Kasumi-1 (cell line): ENCODE measurements around the gene PRCD.

Experiments
- DNase-seq, 2 experiments: peaks; one replicate each; lab custom pipeline; 2025; lab: John Stamatoyannopoulos, UW

The PRCD gene

DNA sequence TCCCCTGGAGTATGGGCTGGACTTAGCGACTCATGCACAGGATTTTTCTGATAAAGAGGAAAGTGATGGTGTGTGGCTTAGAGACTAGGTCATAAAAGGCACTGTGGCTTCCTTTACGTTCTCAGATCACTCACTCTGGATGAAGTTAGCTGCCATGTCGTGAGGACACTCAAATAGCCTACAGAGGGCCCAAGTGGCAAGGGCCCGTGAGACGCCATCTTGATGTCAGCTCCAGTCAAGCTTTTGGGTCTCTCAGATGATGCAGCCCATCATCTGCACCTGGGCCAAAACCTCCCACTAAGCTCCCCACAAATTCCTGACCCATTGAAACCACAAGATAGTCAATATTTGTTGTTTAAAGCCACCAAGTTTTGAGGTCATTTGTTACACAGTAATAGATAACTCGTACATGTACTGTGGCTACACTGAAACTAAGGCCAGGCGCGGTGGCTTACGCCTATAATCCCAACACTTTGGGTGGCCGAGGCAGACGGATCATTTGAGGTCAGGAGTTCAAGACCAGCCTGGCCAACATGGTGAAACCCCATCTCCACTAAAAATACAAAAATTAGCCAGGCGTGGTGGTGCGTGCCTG is 31.1 kb downstream of the PRCD start:
- DNase-seq: no peak

DNA sequence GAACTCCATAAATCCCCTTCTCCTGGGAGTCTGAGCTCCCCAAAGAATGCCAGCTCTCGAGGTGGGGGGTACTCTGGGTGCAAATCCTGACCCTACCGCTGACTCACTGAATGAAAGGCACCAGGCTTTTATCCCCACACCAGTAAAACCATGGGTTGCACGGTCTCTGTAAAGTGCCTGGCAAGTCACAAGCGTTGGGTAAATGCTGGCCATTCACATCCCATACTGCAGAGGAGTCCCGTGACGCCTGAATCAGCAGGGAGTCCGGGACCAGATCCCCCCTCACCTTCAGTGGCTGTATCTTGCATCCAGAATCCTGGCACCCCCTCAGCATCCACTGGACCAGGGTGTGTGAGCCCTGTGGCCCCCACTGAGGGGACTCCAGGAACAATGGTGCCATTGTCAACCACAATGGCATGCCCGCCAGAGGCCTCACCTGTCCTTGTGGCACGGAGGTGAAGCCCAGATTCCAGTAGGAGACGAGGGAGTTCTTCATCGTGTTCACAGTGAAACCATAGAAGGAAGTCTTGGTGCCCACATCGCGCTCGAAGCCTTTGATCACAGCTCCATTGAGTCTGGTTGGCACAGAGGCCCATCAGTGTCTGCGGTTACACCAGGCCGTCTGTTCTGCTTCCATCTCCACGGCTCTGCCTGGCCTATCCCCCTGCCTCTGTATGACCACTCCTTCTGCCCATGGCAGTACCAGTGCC is 32.5 kb downstream of the PRCD start:
- no peak for DNase-seq

DNA sequence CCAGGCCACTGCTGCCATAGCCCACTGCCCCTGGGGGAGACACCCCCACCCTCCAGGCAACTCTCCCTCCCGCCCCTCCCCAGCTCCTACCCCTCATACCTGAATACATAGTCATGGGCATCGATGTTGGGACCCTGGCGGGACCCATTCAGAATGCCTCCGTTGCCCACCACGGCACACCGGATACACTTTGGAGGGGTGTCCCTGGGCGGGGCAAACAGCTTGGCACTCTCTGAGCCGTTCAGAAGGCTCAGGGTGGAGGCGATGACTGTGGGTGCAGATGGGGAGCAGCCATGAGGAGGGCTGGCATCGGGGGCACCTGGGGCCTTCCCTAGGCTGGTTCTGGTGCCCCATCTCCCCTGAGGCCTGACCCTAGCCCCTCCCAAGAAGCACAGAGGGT is 33.3 kb downstream of the PRCD start:
- no peak for DNase-seq

DNA sequence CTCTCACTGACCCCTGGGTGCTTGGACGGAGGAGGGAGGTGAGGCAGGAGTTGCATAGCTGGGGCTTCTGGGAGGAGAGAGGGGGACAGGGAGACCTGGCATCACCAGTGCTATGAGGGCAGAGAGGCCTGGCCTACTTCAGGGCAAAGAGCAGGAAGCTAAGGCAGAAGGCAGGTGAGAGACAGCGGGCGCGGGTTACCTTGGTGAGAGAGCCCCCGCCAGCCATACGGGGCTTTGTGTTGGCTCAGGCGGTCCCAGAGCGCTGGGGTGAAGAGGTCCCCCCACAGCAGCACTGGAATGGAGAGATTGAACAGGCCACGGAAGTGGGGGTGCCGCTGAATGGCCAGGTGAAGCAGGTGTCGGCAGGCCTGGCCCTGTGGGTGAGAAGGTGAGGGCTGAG is 34.3 kb downstream of the PRCD start:
- DNase-seq: no peak

DNA sequence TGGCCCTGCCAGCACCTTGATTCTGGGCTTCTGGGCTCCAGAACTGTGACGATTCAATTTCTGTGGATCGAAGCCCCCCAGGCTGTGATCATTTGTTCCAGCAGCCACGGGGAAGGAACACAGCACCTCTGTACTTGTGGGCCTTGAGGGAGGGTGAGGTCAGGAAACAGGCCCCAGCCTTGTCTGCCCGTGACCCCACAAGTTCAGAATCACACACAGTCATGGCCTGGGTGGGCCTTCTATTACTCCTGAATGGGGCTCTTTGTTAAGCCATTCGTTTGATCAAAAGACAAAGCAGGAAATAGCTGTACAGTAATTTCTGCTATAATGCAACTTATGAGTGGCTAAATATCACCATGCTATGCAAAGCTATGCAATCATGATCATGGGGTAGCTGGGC is 35.7 kb downstream of the PRCD start:
- DNase-seq: no peak

DNA sequence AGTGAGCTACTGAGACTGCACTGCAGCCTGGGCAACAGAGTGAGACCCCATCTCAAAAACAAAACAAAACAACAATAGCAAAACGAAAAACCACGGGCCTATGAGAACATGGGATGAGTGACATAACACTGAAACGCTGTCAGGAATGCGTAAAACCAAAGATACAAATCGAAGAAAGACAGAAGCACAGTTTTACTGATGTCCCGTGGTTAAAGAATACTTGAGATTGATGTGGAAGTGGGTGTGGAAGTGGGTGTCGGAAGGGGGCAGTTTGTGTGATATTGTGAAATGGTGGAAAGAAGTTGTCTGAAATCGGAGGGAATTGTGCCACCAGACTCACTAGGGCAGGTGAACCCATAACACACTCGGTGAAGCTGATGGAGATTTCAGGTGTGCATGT is 36.3 kb downstream of the PRCD start:
- DNase-seq: no peak

DNA sequence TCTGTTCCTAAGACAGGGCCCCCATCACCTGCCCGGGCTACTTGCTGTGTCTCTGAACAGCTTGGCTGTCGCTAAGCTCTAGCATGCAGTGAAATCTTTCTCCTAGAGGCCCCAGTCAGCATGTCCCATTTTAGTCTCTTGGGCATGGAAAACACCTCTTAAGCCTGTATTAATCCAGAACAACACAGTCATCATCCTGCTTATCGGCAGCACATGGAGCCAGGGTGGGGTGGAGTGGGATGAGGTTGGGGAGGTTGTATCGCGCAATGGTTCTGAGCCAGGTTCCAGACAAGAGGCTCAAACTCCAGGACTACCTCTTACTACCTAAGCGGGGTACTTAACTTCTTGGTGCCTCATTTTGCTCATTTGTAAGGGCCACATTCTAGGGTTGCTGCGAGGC is 38.0 kb downstream of the PRCD start:
- no peak for DNase-seq

DNA sequence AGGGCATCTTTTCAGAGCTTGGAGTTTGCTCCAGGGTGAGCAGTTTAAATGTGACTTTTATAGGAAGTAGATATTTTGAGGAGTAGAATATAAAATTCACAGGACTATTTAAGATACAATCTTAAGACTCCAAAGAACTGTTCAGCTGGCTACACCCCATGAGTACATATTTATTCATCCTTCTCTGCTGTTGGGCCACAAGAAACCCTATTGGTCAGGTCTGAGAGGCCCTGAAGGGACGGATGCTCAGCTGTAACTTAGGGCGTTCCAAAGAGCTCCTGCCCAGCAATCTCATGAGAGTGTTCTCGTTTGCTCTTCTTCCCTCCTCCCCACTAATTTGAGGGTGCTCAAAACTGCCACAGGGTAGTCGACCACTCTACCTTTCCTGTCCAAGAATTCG is 38.5 kb downstream of the PRCD start:
- no peak for DNase-seq

DNA sequence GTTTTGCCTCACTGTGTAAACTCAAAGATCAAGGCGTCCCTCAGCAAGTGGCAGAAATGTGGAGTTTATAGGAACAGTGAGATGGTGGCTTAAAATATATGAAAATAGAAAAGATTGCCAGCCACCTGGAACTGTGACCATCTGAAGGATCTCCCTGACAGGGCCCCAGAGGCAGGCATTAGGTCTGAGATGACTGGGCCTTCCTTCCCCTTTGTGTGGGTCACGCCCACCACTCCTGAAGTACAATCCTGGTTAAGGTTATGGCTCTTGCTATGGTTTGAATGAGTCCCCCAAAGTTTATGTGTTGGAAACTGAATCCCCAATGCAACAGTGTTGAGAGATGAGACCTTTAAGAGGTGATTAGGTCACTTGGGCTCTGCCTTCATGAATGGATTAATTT is 39.4 kb downstream of the PRCD start:
- DNase-seq: peak; percentile 32 to 46

DNA sequence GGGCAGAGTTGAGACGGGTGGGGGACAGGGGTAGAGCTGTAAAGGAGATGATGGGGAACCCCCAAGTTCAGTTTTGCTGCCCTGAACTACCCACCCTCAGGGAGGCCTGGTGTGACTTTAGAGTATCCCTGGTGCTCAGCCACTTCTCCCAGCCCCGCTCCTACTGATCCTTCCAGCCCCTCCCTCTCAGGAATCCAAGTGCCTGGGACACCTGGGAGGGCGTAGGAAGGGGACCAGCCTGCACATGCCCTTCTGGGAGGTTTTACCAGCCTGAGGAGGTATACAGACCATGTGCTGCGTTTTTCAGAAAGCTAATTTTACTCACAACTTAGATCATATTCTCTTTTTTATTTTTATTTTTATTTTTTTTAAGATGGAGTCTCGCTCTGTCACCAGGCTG is 41.7 kb downstream of the PRCD start:
- DNase-seq: no peak

DNA sequence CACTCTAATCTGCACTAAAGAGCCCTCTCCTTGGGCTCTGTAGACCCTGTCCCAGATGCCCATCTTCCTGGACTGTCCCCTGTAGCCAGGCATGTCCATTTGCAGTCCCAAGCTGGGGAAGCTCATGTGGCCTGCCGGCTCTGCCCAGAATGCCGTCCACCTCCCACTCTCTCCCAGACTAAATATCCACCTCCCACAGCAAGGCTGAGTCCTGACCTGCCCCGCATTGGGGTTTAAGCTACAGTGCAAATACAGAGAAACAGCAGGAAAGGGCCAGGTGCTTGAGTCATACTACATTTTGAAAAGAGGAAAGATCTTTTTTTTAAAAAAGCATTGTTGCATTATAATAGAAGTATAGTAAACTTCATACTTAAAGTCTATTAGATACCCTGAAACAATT is 42.8 kb downstream of the PRCD start:
- DNase-seq: no peak

DNA sequence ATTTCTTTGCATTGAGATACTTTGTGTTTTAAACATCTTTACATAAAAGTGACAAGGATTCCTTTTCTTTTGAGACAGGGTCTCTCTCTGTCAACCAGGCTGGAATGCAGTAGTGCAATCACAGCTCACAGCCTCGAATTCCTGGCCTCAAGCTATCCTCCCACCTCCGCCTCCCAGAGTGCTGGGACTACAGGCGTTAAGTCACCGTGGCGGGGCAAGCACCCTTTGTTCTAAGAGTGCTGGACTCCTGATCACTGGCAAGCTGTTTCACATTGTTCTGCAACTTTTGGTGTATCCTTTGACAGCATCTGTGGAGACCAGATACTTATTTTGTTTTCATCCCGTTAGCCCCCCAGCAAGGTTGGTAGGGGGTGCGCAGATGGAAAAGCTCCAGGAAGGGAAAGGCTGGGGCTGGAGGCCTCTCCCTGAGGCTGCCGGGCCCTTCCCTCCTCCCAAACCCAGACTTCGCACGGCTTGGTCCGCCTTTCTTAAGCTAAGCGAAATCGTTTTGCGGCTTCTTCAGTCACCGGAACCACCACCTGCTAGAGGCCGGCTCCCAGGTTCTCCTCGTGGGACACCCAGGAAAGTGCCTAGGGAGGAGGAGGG is 44.7 kb downstream of the PRCD start:
- no peak for DNase-seq

DNA sequence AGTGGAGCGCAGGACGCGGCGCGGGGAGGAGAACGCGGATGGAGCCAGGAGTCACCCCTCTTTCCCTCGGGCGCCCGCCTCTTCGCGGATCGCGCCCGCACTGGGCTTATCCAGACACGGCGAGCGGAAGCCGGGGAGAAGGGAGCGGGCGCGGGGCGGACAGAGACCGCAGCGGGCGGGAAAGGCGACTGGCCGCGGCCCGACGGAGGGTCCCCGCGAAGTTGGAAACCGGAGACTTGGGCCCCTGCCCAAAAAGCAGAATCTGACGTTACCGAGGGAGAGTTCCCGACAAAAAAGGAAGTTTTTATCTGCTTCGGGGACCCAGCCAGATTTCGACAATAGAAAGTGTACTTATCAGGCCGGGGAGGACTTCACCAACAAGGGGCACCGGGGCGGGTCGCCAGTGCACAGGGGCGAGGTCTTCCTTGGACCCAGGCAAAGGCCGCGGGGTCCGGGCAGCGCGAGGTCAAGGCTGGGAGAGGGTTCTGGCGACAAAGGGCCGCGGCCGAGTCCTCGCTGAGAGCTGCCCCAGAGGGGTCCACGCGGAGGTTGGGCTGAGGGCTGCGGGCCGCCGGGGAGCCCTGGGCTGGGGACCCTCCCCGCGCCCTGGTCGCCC is 45.3 kb downstream of the PRCD start:
- DNase-seq: peak; percentile 46 to 66

DNA sequence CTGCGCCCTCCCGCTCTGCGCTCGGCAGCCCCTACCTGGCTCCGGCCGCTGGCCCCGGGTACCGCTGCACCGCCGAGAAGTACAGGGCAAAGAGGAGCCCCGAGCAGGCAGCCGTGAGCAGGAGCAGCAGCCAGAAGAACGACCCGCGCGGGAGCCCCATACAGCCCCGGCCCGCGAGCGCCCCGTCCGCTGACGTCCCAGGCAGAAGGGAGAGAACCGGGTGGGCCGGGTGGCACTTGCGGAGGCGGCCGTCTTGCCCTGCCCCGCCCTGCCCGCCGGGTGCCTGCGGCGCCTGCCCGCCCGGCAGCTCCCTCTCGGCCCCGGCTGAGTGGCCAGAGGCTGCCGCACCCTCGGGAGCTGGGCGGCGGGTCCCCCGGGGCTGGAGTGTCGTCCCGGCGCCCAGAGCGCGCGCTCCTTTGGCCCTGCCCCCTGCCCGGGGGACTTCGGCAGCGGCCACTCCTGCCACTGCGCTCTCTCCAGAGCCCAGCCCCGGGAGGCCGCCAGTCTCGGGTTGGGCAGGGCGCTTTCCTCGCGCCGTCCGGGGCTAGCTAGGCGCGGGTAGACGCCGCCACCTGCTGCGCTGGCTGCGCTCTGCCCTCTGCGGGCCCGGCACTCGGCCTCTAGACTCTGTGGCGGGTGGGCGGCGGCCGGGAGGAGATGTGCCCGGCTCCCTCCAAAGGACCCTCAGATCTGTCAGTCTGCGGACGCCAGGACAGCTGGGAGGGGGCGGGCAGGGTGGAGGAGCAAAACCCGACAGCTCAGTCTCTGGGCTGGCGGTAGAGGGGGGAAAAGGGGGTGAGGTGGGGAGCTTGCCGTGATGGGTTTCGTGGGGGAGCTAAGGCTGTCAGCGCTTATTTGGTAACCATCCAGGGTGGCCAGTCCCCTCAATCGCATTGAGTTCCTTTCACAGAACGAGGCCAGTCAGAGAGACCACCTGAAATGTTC is 46.1 kb downstream of the PRCD start, which contains the start of gene ST6GALNAC2:
Gene ST6GALNAC2 (minus strand): TSS at position 212 of the 945 bp plus-strand sequence. CDS start 52 bp downstream, at position 160.
- DNase-seq: no peak

DNA sequence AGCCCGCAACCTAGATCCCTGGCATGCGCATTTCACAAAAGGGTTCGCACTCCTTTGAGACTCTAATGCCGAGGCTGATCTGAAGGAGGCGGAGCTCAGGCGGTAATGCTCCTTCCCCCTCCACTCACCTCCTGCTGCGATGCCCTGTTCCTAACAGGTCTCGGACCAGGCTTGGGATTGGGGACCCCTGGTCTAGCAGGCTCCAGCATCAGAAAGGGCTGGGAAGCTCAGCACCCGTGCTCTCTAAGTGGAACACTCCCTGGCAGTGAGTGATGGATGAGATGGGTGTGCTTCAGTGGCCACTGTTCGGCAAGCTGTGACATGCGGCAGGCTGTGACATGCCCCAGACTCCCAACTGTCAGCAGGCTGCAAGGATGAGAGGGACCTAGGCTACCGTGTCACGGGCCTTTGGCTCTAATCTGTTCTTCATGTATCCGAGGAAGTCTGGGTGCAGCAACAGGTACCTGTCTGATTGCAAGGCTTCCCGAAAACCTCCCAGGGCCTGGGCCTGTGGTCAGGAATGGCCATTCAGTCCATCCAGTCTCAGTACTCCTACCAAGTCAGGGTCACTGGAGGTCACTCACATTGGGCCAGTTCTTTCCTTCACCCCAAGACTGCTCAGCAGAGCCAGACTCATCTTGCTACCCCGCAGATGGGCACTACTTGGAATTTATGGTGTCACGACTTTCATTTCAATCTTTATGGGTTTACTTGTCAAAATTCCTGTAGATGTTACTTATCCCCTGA is 47.1 kb downstream of the PRCD start:
- no peak for DNase-seq

DNA sequence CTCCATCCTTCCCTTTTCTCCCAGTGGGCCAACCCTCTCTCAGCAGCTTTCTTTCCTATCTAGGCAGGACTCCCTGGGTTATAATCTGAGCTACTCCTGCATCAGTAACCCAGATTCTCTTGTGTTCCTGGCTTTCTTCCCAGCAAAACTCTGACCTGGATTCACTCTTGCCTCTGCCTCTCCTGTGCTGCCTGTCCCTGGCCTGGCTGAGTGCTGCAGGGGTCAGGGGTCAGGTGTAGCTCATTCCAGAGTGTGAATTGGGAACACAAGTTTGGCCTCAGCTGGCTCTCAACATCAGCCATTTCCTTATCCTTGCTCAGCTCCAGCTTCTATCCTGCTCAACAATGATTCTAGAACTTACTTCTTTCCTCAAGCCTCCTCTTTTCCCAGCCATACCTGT is 48.3 kb downstream of the PRCD start:
- DNase-seq: no peak

DNA sequence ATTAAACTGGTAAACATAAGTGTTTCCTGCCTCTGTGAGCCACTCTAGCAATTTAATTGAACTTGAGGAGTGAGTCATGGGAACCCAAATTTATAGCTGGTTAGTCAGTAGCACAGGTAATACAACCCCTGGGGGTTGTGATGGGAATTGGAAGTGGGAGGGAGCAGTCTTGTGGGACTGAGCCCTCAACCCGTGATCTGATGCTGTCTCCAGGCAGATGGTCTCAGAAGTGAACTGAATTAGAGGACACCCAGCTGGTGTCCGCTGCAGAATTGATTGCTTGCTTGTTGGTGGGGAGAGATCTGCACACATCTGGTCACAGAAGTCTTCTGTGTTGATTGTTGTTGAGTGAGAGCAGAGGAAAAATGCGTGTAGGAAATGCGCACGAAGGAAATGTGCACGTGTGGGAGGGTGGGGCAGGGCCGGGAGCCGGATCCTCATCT is 53.6 kb downstream of the PRCD start:
- DNase-seq: no peak

DNA sequence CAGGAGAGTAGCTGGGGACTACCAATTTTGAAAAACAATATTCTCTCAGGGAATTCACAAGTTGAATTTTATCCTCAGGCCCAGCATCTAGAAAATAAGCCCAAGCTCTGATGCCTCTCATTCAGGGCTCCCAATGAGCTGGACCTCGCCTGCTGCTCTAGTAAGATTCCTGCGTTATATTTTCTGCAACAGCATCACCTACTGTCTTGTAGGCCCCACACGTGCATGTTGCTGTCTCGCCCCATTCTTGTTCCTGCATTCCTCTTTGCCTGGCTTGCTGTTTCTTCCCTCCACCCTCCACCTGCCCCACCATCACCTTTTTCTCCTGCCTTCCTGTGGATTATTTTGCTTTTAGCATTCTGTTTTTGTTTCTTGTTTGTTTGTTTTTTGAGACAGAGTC is 54.1 kb downstream of the PRCD start:
- DNase-seq: no peak

DNA sequence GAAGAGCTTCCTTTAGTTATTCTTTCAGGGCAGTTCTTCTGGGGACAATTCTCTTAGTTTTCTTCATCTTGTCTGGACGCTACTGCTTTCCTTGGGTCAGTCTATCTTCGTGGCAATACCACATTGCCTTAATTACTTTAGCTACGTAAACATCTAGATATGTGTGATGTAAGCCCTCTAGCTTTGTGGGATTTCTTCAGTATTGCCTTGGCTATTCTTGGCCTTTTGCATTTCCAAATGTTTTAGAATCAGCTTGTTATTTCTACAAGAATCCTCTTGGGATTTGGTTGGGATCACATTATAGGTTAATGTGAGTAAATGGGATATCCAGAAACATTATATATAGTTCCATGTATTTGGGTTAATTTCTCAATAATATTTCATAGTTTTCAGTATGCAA is 54.8 kb downstream of the PRCD start:
- DNase-seq: no peak
